Measurements from ENCODE around the gene ICOS.
"Not testable (repeated sequence)": the region's sequence is repeated elsewhere in the genome, so short reads cannot be mapped to it uniquely, and the experiment has no call there.

ICOS gene

DNA sequence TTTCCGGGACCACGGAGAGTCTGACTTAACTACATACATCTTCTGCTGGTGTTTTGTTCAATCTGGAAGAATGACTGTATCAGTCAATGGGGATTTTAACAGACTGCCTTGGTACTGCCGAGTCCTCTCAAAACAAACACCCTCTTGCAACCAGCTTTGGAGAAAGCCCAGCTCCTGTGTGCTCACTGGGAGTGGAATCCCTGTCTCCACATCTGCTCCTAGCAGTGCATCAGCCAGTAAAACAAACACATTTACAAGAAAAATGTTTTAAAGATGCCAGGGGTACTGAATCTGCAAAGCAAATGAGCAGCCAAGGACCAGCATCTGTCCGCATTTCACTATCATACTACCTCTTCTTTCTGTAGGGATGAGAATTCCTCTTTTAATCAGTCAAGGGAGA lies 23.1 kb downstream of the ICOS start:
- intact Hi-C loops (cut with DNase I), result no loop called here
- peak in 2 of 42 donors; percentile 2 to 6 for DNase-seq

- DNase-seq, result no peak
- intact Hi-C loops (cut with DNase I), result no loop called here
These were observed 24.2 kb downstream of the ICOS start for GRCh38 chr2:203960811-203961210.

DNA sequence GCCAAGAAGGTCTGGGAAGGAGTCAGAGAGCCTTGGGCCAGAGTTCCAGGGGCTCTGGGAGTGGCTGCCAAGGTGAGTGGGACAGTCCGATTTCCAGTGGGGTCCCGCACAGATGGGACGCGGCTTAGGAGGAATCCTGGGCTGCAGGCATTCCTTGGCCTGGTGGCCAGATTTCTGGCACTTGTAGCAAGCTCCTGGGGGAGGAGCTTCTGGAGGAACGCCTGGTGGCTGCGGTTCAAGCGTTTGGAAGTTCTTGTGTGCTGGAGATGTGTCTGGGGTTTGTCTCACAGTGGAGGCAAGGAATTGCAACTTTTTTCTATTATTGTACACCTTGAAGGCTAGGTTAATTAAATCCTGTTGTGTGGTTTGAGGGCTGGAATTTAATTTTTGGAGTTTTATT lies 28.6 kb downstream of the ICOS start:
- intact Hi-C loops (cut with DNase I); DNase-seq: not testable (repeated sequence)

DNA sequence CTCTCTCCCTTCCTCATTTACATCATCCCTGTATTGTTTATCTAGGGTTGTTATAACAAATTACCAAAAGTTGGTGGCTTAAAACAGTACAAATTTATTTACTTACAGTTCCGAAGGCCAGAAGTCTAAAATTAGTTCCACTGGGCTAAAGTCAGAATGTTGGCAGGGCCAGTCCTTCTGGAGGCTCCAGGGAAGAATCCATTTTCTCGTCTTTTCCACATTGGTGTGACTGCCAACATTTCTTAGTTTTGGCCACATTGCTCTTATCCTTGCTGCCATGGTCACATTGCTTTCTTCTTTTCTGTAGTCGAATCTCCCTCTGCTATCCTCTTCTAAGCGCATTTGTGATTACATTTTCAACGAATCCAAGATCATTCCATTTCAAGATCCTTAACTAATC lies 34.7 kb downstream of the ICOS start:
- DNase-seq, result no peak
- intact Hi-C loops (cut with DNase I), result no loop called here

GRCh38 chr2:203972066-203972465 lies 35.5 kb downstream of the ICOS start:
- intact Hi-C loops (cut with DNase I), result no loop called here
- DNase-seq, result no peak

- intact Hi-C loops (cut with DNase I), result no loop called here
- DNase-seq, result no peak
These were observed 36.4 kb downstream of the ICOS start for GRCh38 chr2:203973000-203973399.

DNA sequence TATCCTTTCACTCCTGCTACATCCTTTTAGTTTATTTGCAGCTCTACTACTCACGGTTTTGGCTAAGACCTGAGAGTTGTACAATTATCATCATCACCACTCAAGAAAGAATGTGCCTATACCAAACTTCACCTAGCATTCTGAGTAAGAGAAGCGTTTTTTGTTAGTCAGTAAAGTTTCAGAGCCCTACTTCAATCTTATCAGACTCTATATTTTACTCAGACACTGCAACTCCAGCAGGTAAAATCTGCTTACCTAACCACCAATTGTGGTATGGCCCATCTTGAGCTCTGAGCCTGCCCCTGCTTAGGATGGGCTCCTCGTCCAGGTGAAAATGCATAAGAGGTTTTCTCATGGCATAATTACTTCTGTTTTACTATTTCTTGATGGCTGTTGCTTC lies 37.1 kb downstream of the ICOS start:
- intact Hi-C loops (cut with DNase I), result no loop called here
- no peak for DNase-seq

- intact Hi-C loops (cut with DNase I), result no loop called here
- no peak for DNase-seq
These were observed 39.3 kb downstream of the ICOS start for GRCh38 chr2:203975912-203976311.

- DNase-seq, result no peak
- intact Hi-C loops (cut with DNase I), result no loop called here
These were observed 45.7 kb downstream of the ICOS start for GRCh38 chr2:203982276-203982675.

DNA sequence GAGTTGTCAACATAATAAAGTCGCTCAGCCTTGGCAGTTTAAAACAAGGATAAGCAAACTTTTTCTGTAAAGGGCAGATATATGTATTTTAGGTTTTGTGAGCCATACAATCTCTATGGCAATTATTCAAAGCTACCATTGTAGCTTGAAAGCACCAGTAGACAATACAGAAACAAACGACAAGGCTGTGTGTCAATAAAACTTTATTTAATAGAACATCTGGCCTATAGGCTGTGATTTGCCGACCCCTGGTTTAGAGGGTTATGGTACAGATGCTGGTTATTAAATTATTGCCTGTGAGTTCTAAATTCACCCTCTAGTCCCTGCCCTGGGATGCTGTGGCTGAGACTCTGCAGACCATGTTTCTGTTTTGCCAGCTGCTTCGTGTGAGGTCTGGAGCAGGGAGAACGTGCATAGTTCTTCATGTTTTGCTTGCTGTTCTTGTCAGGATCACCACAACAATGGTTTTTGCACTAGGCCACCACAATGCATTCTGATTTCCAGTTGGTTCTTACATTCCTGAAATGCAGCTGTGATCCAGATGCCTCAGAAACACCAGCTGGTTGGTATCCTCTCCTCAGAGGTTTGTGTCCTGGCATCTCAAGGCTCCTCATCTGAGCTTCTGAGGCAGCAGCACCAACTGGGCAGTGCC lies 46.6 kb downstream of the ICOS start:
- DNase-seq, result no peak
- intact Hi-C loops (cut with DNase I), result no loop called here

GRCh38 chr2:203985978-203986377 lies 49.4 kb downstream of the ICOS start:
- DNase-seq; intact Hi-C loops (cut with DNase I): not testable (repeated sequence)

GRCh38 chr2:203987959-203988358 lies 51.4 kb downstream of the ICOS start:
- peak in 2 of 42 donors; percentile 8 to 27 for DNase-seq
- intact Hi-C loops (cut with DNase I), result no loop called here

GRCh38 chr2:203988500-203989260 lies 52.1 kb downstream of the ICOS start:
- intact Hi-C loops (cut with DNase I), result no loop called here
- no peak for DNase-seq

DNA sequence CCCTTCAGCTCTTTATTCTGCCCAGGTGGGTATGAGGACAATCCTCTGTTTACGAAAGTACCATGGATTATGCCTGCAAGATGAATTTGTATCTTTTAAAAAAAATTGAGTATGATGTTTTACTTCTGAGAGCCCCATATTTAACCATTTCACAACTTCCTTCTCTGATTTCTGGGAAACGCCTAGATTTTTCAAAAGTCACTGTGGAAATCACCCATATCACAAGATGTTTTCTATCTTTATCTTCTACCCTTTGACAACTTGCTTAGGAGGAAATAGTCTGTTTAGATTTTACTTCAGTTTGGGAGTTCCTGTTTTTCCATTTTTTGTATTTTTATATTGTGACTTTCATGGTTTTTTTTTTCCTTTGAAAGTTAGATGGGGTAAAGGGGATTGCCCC lies 53.0 kb downstream of the ICOS start:
- intact Hi-C loops (cut with DNase I), result no loop called here
- DNase-seq, result no peak

- no peak for DNase-seq
- intact Hi-C loops (cut with DNase I), result no loop called here
These were observed 55.9 kb downstream of the ICOS start for GRCh38 chr2:203992509-203992908.

- intact Hi-C loops (cut with DNase I), result no loop called here
- no peak for DNase-seq
These were observed 56.4 kb downstream of the ICOS start for GRCh38 chr2:203993011-203993410.

GRCh38 chr2:203993560-203993959 lies 57.0 kb downstream of the ICOS start:
- intact Hi-C loops (cut with DNase I), result no loop called here
- DNase-seq, result no peak

- no peak for DNase-seq
These were observed 58.2 kb downstream of the ICOS start for GRCh38 chr2:203994735-203995134.

DNA sequence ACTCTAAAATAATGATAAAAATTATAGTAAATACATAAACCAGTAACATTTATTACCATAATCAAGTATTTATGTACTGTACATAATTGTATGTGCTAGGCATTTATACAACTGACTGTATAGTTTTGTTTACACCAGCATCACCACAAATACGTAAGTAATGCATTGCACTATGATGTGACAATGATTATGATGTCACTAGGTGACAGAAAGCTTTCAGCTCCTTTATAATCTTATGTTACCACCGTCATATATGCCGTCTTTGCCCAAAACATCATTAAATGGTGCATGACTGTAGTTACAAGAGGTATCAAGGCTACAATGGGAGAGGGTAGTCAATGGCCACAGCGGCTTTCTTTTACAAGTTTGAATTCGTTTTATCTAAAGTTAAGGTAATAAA lies 60.1 kb downstream of the ICOS start:
- no peak for DNase-seq
- intact Hi-C loops (cut with DNase I), result no loop called here

More at GRCh38 chr2:203994735-203995134, 58.2 kb downstream of the ICOS start:
- intact Hi-C loops (cut with DNase I), result no loop called here

- intact Hi-C loops (cut with DNase I), result no loop called here
These were observed 60.9 kb downstream of the ICOS start for GRCh38 chr2:203997481-203997880.

More at GRCh38 chr2:203997481-203997880, 60.9 kb downstream of the ICOS start:
- DNase-seq, result no peak

Data from head of caudate nucleus (tissue), 42 donors.